Pancreas (tissue), 10 donors: ENCODE measurements around the gene APOL1. TPM values are rescaled to one million over a fixed set of nuclear protein-coding genes. Genes with fewer than 3 reads are reported as not detected.
A peak's percentile ranks its signal among the peaks of the same experiment; 100 is the strongest.

Experiments
- ATAC-seq, 4 donors: fragments of 200-7000 bp; cut with Tn5 transposase; one replicate each; pipeline versions ENCODE4 v1.8.0 to v1.9.1; 2020; ENCODE audit warnings: mild to moderate bottlenecking in 4 of 4, moderate library complexity in 4 of 4
- DNase-seq, 6 donors: peaks; one replicate each; pipeline ENCODE4 v3.0.0-alpha.2; 2020
- FAIRE-seq: peaks from 2 replicates; lab custom pipeline; 2012; peaks lifted over from hg19 to GRCh38; lab: Jason Lieb, UNC
- H3K27ac ChIP-seq, 4 donors: fragments of 200-600 bp; sonication (generic); 1 replicate in 3 of 4; 2 replicates in 1 of 4; pipeline versions ENCODE4 v1.5.0 to v1.8.0; 2020
- H3K27me3 ChIP-seq, 4 donors: fragments of 200-600 bp; one replicate each; pipeline ENCODE4 v1.8.0; 2021
- H3K36me3 ChIP-seq, 3 donors: fragments of 200-600 bp; sonication (generic) in 1 of 3; one replicate each; pipeline versions ENCODE4 v1.5.0 to v1.8.0; 2020 to 2021
- H3K4me1 ChIP-seq, 3 donors: fragments of 200-600 bp; one replicate each; pipeline ENCODE4 v1.8.0; 2021
- H3K4me3 ChIP-seq, 4 donors: fragments of 200-600 bp; sonication (generic) in 2 of 4; one replicate each; pipeline versions ENCODE4 v1.5.0 to v1.8.0; 2020 to 2021
- H3K9me3 ChIP-seq, 4 donors: fragments of 200-600 bp; one replicate each; pipeline ENCODE4 v1.8.0; 2021
- WGBS, 2 donors: extraction: QIAGEN DNeasy Blood & Tissue Kit; methylation state at CpG; one replicate each; pipeline ENCODE4 v1.1.7; 2013; 5-methylcytosine and 5-hydroxymethylcytosine counted together
- intact Hi-C, 3 donors: fragments of 100-400 bp; cut with DNase I; formaldehyde crosslinking; loops; one replicate each; pipeline versions ENCODE4 v1.11.1 to v1.14.2; 2022
- polyA plus RNA-seq, 2 donors: library from polyadenylated mRNA; stranded (reverse); fragments of 200-250 nt; gene quantifications; one replicate each; pipeline ENCODE4 v1.2.3, GENCODE V29; 2013
- total RNA-seq, 6 donors: library from RNA; stranded (reverse); fragmentation: NEBNext Ultra II Directional in 4 of 6; extraction: Animal tissue kit (Norgen Biotek cat#: 25700) in 4 of 6; gene quantifications; one replicate each; pipeline versions ENCODE4 v1.2.1 to v1.2.4, GENCODE V29; 2021 to 2023
- TF ChIP-seq, protein P1 (sequence below), 4 donors: fragments of 200-600 bp; sonication (generic) in 3 of 4; IDR thresholded peaks; one replicate each; pipeline versions ENCODE4 v1.5.0 to v1.8.0; 2021; ENCODE audit warnings: antibody characterized with exemption in 4 of 4
- donor health status: healthy with polysubstance abuse.
- donor health status: DM: no; HTN: no; CAD: no; lungs with moderate emphysema.
- donor health status: DM: no; HTN: no; CAD: no.
- donor health status: control.
- donor health status: control.
- donor health status: Bipolar disorder and iron deficiency.
- donor health status: DM: yes; HTN: yes; CAD: no.
- donor health status: DM: no; HTN: no; CAD: no.
- donor health status: DM: no; HTN: no; CAD: no.
- donor health status: DM: yes; HTN: yes; CAD: no.

The APOL1 gene
- total and polyA plus RNA-seq, 8 donors: 3.2 to 25.5 (median 5.5) TPM

DNA sequence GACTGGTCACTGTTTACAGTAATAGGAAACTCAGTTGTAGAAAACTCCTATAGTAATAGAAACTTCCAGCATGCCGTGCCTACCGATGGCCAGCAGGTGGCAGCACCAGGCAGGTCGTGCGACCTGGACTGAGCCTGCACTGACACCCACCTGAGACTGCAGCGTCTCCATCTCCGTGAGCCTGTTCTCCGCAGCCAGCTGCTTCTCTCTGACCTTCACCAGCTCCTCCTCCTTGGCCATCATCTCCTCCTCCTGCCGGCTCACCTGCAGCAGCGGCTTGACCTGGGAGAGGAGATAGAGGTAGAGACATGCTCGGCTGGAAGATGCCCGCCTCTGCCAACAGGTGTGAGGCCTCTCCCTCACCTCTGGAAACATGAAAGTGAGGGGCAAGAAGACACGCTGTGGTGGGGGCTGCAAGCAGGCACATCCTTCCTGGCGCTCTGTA, 48.5 kb downstream of the APOL1 start:
- 27 to 29% methylated on average over 13 of the region's 13 CpGs for WGBS, 2 donors
- H3K4me3 ChIP-seq: no peak overlapping the region
- H3K9me3 ChIP-seq: no peaks in the 10 kb centered on the region
- H3K36me3 ChIP-seq: peaks cover 22 to 100% (median 98%) of the 10 kb centered on the region in 3 donors
- TF ChIP-seq, protein P1, sequence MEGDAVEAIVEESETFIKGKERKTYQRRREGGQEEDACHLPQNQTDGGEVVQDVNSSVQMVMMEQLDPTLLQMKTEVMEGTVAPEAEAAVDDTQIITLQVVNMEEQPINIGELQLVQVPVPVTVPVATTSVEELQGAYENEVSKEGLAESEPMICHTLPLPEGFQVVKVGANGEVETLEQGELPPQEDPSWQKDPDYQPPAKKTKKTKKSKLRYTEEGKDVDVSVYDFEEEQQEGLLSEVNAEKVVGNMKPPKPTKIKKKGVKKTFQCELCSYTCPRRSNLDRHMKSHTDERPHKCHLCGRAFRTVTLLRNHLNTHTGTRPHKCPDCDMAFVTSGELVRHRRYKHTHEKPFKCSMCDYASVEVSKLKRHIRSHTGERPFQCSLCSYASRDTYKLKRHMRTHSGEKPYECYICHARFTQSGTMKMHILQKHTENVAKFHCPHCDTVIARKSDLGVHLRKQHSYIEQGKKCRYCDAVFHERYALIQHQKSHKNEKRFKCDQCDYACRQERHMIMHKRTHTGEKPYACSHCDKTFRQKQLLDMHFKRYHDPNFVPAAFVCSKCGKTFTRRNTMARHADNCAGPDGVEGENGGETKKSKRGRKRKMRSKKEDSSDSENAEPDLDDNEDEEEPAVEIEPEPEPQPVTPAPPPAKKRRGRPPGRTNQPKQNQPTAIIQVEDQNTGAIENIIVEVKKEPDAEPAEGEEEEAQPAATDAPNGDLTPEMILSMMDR (IDR thresholded peaks at IDR 0.05): peak; percentile 89 to 96 (median 92)
- intact Hi-C loops: loop anchor here (5.0 to 10.0 kb wide), 3 partner anchors 166 to 173 kb away; no protein-coding TSS in a partner anchor
- peak; percentile 55 to 92 (median 82) for DNase-seq
- ATAC-seq: peak; percentile 61 to 86 (median 84)
- no peaks in the 10 kb centered on the region for H3K27me3 ChIP-seq
- no peak for FAIRE-seq
- H3K27ac ChIP-seq: no peak overlapping the region
- H3K4me1 ChIP-seq: no peaks in the 10 kb centered on the region

DNA sequence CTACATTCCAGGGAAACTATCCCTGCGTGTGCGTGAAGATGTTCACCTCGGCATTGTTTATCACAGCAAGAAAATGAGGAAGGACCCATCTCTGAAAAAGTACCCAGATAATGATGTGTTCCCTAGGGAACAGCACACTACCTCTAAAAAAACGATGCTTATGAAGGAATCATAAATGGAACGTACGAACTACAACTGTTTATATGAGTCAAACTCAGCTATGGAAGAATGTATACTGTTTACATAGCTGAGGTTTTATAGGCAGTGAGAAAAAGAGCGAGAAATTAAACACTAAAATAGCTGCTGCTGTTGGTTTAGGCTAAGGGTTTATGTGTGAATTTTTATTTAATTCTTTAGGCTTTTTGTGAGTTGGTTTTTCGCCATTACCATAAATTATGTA, 48.9 kb downstream of the APOL1 start:
- intact Hi-C loops: loop anchor here (5.0 to 10.0 kb wide), 3 partner anchors 165 to 173 kb away; no protein-coding TSS in a partner anchor
- no peaks in the 10 kb centered on the region for H3K9me3 ChIP-seq
- 84 to 85% methylated on average over 8 of the region's 8 CpGs for WGBS, 2 donors
- H3K36me3 ChIP-seq: peaks cover 22 to 100% (median 98%) of the 10 kb centered on the region in 3 donors
- no peaks in the 10 kb centered on the region for H3K27me3 ChIP-seq
- TF ChIP-seq, protein P1 (IDR thresholded peaks at IDR 0.05): no peak
- no peak overlapping the region for H3K27ac ChIP-seq
- H3K4me3 ChIP-seq: no peak overlapping the region
- FAIRE-seq (no peak), ATAC-seq (no peak), DNase-seq (no peak)
- no peaks in the 10 kb centered on the region for H3K4me1 ChIP-seq

DNA sequence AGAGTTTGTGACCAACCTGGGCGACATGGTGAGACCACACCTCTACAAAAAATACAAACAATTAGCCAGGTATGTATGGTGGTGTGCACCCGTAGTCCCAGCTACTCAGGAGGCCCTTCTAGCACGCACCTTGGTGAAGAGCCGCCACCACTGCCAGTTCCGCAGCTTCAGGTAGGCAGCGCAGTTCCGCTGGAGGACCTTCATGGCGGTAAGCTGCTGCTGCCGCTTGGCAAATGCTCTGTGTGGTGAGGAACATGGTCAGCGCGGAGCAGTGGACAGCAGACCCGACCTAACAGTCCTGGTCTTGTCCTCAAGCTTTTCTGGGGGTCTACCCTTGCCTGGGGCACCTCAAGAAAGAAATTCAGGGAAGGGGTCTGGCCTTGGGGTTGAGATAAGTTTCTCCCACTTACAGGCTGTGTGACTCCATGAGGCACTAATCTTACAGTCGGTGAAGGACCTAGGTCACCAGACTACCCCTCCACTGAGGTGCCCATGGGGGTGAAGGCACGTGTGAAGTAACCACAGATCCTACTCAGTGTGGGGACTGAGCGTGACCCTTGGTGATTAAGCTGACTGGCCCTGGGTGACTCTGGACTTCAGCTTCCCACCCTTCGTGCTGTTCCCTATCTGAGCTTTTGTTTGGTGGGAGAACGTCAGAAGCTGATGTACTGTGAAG, 49.6 kb downstream of the APOL1 start:
- H3K9me3 ChIP-seq: no peaks in the 10 kb centered on the region
- intact Hi-C loops: loop anchor here (5.0 to 10.0 kb wide), 3 partner anchors 165 to 172 kb away; no protein-coding TSS in a partner anchor
- TF ChIP-seq, protein P1 (IDR thresholded peaks at IDR 0.05): no peak
- H3K4me1 ChIP-seq: no peaks in the 10 kb centered on the region
- H3K27ac ChIP-seq: no peak overlapping the region
- WGBS, 2 donors: 91 to 92% methylated on average over 17 of the region's 17 CpGs
- H3K4me3 ChIP-seq: no peak overlapping the region
- H3K36me3 ChIP-seq: peaks cover 22 to 100% (median 98%) of the 10 kb centered on the region in 3 donors
- FAIRE-seq (no peak), ATAC-seq (no peak), DNase-seq (peak in 1 of 6 donors; percentile 50)
- H3K27me3 ChIP-seq: no peaks in the 10 kb centered on the region

DNA sequence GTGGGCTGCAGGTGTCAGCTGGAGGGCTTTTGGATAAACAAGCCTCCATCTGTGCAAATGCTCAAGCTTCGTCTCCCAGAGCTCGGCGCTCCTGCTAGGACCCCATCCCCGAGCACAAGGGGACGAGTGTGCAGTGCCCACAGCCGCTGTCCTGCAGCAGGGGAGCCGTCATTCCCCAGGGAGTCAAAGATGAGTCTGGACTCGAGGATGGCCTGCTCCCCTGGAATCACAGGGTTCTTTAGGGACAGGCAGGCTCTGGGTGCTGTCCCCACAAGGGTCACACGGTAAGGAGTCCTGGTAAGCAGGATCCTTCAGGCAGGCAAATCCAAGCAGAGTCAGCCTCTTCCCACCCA, 50.2 kb downstream of the APOL1 start:
- 78 to 88% methylated on average over 9 of the region's 9 CpGs for WGBS, 2 donors
- no peak for FAIRE-seq
- H3K27me3 ChIP-seq: no peaks in the 10 kb centered on the region
- TF ChIP-seq, protein P1 (IDR thresholded peaks at IDR 0.05): no peak
- intact Hi-C loops: loop anchor here (5.0 to 10.0 kb wide), 3 partner anchors 164 to 172 kb away; no protein-coding TSS in a partner anchor
- ATAC-seq: no peak
- no peaks in the 10 kb centered on the region for H3K9me3 ChIP-seq
- H3K4me1 ChIP-seq: no peaks in the 10 kb centered on the region
- no peak overlapping the region for H3K27ac ChIP-seq
- peaks cover 22 to 100% (median 98%) of the 10 kb centered on the region in 3 donors for H3K36me3 ChIP-seq
- DNase-seq: peak in 1 of 6 donors; percentile 48
- no peak overlapping the region for H3K4me3 ChIP-seq

DNA sequence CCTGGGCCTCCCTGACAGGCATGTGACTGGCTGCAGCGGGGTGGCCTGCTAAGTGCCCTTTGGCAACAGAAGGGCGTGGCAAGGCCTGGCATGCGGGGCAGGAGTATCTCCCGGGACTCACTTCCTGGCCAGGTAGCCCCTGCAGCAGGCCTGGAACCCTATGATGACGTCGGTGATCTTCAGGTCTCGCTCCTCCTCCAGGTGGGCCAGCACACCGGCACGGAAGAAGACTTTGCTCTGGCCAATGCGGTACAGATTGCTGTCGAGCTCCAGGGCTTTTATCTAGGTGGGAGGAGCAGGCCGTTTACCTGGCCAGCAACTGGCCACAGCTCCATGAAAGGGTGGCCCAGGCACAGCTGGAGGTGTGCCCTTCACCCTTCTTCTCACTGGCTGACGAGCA, 50.9 kb downstream of the APOL1 start:
- peak in 2 of 4 donors; percentile 2 for ATAC-seq
- 74 to 76% methylated on average over 13 of the region's 13 CpGs for WGBS, 2 donors
- Histone ChIP-seq H3K4me3 (no peak overlapping the region), H3K9me3 (no peaks in the 10 kb centered on the region), H3K27me3 (no peaks in the 10 kb centered on the region), H3K27ac (no peak overlapping the region), H3K36me3 (peaks cover 22 to 98% (median 95%) of the 10 kb centered on the region in 3 donors), H3K4me1 (no peaks in the 10 kb centered on the region)
- TF ChIP-seq, protein P1 (IDR thresholded peaks at IDR 0.05): no peak
- no peak for FAIRE-seq
- DNase-seq: peak in 1 of 6 donors; percentile 62
- intact Hi-C loops: loop anchor here (5.0 to 10.0 kb wide), 3 partner anchors 163 to 171 kb away; no protein-coding TSS in a partner anchor
